ENCODE measurements around the gene HSF2.
"Not testable (repeated sequence)": the region's sequence is repeated elsewhere in the genome, so short reads cannot be mapped to it uniquely, and the experiment has no call there.

Gene HSF2

DNA sequence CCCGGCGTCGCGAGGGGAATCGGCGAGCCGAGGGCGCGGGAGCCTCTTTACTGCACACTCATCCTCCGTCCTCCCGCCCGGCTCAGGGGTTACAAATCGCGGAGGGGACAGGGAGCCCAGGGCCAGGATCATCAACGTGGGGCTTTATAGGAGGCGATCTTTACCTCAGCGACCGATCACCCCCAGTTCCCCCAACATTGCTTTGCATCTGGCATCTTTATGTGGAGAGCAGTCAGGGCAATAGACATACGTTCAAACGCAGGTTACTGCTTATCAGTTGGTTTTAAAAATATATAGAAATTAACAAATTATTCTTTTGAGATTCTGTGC is 634 bp downstream of the HSF2 start:
- no peak for DNase-seq

DNA sequence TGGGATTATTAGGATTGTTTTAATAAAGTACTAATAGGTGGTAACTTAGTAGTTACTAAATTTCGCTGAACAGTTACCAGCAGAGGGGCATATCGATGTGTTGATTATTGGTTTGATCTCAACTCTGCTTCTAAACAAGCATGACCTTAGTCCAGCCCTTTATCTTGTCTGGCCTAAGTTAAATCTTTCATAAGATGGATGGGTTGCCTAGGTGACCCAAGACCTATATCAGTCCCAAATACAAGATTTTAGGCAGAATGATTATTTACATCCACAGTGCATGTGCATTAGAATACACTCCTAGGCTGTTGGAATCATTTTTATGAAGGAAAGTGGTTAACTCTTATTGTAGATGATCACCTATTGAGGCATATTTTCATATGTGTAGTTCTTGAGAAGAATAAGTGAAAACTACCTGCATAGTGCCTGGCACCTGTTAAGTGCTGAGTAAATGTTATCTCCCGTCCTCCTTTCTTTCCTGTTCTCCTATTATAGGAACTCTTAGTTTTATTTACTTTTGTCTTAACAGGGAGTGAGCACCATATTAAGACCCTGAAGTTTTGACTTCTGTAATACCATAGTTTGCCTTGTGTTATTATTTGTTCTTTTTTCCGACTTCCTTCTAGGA is 1.1 kb downstream of the HSF2 start:
- no peak for DNase-seq

DNA sequence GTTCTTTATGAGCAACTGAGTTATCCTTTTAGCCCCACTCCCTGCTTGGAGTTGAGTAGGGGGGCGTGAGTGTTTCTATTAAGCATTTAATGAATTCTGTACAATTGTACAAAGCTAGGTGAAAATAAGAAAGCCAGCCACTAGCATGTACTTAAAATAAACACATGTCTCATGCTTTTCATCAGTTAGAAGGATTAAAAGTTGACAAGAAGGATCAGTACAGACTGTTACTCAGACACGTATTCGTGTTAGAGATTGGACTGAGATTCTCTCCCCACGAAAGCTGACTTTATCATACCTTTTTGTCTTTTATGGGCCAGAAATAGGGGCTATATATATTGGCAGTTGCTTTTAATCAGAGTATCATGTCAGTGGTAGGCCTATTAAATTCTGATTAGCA is 1.7 kb downstream of the HSF2 start:
- no peak for DNase-seq

DNA sequence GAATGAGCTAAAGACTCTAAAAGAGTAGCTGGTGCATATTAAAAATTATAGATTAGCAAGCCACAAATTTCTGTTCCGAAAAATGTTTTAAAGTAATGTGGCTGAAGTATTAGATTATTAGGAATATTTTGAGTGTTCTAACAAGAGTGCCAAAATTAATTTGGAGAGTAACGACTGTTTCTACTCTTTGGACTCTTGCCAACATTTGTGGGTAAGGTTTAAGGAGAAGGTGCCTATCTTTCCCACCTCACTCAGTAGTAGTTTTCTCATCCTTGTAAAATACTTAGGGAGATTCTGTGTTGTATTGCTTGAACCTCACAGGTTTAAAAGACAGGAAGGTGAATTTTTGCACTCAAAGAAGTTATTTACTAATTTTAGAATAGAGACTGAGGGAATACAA is 5.0 kb downstream of the HSF2 start:
- no peak for DNase-seq

DNA sequence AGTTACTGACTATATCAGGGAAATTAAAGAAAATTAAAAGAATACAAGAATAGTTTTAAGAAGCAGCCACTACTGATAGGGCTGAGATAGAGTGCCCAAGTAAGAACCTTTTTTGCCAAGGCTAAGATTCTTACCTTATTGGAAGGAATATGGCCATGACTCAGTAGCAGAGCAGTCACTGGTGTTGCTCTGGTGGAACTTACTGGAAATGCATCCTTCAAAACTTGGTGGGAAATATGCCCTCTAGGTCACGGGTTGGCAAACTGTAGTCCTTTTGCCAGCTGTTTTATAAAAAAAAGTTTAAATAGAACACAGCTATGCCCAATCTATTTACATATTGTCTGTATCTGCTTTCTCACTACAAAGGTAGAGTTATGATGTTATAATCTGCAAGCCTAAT is 6.0 kb downstream of the HSF2 start:
- no peak for DNase-seq

DNA sequence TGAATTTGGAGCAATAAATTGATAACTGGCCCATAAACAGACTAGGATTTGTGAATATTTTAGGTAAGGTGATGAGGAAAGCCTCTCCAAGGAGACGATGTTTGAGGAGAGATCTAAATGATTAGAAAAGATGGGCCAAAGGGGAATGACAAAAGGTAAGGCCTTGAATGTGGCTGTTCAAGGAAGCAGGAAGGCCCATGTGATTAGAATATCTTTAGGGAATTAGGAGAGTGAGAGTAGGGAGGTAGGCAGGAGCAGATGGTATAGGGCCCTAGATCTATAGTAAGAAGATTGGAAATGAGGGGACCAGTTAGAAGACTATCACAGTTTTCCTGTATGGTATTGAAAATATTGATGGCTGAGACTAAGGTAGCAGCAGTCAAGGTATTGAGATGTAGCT is 6.7 kb downstream of the HSF2 start:
- DNase-seq: no peak

DNA sequence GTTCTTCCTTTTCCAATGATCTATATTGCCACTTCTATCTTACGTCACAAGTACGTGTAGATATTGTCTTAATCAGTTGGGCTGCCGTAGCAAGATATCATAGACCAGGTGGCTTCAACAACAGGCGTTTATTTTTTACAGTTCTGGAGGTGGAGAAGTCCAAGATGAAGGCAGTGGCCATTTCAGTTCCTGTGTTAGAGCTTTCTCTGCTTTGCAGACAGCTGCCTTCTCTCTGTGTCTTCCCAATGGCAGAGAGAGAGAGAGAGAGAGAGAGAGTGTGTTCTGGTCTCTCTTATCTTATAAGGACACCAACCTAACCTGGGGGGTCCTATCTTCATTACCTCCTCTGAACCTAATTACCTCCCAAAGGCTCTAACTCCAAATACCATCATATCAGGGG is 8.3 kb downstream of the HSF2 start:
- DNase-seq: no peak

DNA sequence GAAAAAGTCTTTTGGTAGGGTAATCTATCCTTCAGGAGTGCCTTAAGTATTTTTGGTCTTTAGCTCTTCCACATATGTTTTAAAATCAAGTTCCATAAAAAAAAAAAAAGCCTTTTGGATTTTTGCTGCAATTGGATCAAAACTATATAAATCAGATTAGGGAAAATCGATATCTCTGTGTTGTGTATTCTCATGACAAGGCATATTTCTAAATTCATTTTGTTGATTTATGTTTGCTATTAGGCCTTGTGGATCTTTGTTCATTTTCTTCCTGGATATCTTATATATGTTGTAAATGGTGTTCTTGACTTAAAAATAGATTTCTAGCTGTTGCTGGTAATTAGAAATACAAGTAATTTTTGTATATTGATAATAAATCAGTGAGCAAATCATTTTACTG is 8.8 kb downstream of the HSF2 start:
- DNase-seq: no peak

DNA sequence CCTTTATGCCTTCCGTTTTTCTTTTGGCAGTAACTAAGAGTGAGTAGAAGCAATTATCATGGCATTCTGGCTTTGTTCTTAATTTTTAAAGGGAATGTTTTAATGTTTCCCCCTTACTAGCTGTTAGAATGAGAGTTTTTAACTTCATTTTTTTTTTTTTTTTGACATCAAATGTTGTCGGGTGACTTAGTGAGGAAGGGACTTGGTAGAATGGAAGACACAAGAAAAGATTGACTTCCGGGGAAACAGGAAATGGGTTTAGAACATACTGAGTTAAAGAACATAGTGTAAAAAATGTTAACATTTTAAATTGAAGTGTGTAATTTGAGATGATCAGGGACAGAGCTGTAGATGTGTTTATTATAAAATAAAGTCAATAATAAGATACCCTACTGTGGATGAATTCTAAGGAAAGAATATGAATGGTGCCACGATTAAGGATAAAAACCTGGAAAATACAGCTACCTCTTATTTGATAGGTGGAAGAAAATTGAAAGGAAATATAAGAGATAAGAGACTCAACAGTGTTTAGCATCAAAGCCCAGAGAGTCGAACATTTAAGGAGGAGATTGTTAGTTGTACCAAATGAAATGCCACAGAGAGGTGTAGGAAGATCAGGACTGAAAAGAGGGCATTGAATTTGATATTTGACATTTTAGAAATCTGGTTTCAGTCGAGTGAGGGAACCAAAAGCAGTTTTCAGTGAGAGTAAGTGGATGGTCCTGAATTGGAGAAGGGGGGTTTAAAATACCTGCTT is 9.4 kb downstream of the HSF2 start:
- no peak for DNase-seq

DNA sequence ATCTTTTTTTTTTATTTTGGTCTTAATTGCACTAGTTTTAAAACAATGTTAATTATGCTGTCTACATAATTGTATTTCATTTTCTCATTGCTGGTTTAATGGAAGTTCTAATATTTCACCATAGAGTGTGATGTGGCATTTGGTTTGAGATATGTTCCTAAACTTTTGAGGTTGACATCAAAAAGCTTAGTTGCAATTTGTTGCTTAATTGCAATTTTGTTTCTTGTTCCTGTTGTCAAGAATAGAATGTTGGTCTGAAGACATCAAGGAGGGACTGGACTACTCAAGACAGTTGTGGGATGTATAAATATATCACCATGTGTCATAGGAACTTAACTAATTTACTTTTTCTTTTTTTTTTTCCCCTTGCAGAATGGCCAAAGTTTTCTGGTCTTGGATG is 12.5 kb downstream of the HSF2 start:
- no peak for DNase-seq

DNA sequence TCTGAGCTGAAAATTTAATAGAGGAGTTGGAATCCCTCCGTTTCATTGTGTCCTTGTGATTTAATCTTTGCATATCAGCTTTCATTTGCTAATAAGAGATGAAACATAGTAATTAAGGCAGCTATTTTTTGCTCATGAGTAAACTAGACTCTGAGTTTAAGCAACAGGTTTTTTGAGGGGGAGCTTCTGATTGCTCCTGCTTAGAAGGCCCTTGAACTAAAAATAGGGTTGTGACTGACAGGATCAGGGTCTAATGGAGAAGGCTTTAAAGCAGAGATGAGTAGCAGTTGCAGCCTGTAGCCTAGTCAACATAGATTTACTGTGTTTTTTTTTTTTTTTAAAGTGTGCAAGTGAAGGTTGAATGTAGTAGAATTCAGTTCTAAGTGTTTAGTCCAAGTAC is 17.4 kb downstream of the HSF2 start:
- no peak for DNase-seq

DNA sequence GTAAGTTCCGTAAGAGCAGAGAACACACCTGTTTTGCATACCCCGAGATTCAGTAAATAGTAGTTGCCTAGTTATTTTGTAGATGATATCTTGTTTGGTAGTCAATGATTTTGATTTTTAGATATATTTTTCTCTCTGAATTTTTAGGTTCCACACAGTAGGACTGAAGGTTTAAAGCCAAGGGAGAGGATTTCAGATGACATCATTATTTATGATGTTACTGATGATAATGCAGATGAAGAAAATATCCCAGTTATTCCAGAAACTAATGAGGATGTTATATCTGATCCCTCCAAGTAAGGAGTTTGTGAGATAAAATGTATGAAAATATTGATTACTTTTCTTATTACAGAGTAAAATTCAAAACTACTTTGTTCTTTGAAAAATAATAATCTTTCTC is 22.6 kb downstream of the HSF2 start:
- DNase-seq: no peak

DNA sequence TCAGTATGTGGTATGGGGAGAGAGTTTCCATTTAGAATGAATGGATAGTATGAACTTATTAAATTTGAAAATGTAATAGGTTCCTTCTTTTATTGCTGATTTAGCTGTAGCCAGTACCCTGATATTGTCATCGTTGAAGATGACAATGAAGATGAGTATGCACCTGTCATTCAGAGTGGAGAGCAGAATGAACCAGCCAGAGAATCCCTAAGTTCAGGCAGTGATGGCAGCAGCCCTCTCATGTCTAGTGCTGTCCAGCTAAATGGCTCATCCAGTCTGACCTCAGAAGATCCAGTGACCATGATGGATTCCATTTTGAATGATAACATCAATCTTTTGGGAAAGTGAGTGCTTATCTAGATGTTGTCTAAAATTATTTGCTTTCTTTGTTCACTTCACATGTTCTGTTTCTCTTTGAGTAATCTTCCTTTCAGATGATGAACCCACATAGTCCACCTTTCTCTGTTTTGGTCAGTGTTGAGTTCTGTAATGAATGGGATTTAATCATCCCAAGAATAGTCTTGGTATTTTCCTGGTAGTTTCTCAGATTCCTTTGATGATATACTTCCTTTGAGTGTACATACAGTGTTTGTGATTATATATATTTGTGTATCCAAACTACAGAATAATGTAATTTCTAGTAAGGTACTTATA is 23.3 kb downstream of the HSF2 start:
- DNase-seq: no peak

DNA sequence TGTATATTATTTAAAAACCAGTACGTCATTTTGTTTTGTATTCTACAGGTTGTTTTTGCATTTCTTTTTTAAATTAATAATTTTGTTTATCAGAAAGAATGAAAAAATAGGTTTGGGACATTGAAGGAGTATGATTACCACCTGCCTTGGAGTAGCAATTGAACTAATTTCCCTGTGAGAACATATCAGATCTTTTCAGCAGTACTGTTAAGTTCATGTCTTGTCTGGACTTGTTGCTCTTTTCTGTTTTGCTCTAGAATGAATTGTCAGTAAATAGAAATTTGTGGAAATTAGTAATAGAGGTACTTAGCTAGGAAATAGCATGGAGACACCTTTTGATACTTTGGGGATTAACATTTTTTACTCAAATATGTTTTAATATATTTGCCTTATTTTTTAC is 24.3 kb downstream of the HSF2 start:
- DNase-seq: no peak

DNA sequence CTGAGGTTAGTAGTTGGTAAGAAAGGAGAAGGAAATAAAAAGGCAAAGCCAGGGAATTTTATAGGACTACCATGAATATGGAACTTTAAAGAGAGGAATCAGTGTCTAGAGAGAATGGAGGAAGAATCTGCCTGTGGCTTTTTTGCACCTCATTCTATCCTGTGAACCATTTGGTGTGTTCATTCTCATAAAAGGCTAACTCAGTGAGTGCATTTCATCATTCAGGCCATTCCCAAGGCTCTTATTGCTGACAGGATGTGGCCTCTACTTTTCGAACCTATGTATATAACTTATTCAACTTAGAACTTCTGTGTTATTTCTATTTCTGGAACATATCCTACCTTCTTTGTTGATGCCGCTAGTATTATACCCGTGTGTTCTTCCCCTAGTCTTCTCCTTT is 27.1 kb downstream of the HSF2 start:
- no peak for DNase-seq

DNA sequence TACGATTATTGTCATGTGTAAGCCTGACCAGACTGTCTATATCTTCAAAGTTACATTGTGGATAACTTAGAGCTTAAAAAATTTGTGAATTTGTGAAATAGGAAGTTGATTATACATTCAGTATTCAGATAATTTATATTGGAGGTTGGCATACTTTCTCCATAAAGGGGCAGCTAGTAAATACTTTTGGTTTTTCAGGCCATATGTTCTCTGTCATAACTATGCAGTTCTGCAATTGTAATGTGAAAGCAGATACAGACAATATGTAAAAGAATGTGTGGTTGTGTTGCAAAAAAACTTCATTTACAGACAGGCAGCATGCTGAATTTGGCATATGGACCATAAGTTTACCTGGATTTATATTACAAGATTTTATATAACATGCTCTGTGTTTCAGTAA is 29.3 kb downstream of the HSF2 start:
- no peak for DNase-seq

DNA sequence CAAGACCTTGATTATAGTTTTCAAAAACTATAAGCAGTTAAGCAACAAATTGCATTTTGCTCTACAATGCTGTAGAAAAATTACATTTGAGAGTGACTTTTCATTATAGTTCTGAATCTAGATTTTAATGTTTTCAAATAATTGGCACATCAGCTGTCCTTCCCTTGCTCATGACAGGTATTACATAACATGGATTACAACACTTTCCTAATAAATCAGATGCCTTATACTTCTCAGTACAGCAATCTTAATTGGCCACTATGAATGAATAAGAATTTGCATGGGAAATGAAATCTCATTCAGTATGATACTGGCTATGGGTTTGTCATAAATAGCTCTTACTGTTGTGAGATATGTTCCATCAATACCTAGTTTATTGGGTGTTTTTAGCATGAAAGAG is 29.9 kb downstream of the HSF2 start:
- no peak for DNase-seq

DNA sequence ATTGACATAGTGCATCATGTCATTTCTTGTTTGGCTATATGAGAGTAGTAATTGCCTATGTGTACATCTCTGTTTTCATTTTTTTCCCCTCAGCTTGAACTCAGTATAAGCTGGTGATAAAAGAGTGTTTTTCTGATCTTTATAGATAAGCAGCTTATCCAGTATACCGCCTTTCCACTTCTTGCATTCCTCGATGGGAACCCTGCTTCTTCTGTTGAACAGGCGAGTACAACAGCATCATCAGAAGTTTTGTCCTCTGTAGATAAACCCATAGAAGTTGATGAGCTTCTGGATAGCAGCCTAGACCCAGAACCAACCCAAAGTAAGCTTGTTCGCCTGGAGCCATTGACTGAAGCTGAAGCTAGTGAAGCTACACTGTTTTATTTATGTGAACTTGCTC is 32.3 kb downstream of the HSF2 start:
- DNase-seq: no peak

DNA sequence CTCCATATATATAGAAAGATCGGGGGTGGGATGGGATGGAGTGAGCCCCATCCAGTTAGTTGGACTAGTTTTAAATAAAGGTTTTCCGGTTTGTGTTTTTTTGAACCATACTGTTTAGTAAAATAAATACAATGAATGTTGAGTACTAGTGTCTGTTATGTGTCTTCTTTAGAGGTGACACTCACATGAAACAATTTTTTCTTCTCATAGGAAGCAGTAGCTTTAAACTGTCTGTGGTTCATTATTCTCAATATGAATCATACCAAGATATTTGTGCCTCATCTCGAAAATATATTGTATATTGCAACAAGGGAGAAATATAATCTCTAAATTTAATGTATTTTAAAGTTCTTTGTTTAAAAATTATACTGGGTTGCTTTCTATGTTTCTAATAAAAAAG is 33.4 kb downstream of the HSF2 start:
- no peak for DNase-seq

DNA sequence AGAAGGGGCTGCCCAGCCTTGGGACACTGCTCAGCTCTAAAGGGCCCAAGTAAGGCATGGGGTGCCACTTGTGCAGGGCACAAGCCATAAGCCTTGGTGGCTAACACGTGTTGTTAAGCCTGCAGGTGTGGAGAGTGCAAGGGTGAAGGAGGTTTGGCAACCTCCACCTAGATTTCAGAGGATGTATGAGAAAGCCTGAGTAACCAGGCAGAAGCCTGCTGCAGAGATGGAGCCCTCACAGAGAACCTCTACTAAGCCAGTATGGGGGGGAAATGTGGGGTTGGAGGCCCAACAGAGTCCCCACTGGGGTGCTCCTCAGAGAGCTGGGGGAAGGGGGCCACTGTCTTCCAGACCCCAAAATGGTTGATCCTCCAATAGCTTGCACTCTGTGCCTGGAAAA is 39.5 kb downstream of the HSF2 start:
- DNase-seq: no peak

DNA sequence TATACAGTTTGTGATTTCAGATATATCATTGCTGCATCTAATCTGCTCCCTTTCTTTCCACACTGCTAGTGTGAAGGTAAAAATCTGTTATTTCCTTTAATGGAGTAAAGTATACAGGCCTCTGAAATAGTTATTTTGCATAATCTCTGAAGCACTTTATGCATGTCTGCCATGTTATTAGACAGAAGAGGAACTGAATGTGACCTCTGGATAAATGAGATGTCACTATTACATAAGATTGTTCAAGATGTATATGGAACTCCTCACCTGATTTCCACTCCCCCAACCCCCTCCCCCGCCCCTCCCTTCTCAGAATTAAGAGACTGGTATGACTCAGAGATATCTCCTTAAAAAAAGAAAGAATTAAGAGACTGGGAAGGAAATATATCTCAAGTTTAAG is 45.8 kb downstream of the HSF2 start:
- no peak for DNase-seq

DNA sequence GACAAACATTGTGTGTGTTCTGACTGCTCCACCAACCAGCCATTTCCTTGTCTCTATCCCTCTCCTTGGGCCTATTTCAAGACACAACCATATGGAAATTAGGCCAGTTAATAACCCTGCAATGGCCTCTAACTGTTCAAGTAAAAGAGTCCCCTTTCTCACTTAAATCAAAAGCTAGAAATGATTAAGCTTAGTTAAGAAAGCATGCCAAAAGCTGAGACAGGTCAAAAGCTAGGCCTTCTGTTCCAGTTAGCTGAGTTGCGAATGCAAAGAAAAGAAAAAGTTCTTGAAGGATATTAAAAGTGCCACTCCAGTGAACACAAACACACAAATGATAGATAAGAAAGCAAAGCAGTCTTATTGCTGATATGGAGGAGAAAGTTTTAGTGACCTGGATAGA is 49.6 kb downstream of the HSF2 start:
- no peak for DNase-seq

DNA sequence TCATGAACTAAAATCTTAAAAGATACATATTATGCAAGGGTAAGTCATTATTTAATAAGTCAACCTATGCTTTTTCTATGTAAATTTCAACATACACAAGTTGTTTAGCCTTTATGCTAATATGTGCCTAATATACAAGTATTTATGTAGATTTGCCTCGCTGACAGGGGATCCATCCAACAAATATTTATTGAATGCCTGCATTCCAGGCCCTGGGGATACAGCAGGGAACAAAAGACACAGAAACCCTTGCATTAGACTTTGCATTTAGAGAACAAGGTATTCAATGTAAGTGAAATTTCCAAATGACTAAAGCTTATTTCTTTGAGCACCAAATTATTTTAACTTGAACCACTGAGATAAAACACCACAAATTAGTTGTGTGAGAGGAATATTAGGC is 53.1 kb downstream of the HSF2 start:
- no peak for DNase-seq

DNA sequence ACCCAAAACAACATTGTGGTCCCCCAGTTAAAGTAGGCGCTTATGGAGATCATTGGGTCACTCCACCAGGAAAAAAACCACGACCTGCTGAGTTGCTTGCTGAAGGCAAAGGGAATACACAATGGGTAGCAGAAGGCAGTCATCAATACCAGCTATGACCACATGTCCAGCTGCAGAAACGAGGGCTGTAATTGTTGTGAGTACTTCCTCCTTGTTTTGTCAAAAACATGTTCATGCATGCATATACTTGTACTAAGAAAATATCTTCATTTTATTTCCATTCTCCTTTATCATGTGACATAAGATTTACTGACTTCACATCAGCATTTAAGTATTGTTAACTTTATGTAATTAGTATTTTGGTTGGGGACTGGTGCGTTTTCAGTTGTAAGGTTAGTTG is 55.2 kb downstream of the HSF2 start:
- DNase-seq: no peak

DNA sequence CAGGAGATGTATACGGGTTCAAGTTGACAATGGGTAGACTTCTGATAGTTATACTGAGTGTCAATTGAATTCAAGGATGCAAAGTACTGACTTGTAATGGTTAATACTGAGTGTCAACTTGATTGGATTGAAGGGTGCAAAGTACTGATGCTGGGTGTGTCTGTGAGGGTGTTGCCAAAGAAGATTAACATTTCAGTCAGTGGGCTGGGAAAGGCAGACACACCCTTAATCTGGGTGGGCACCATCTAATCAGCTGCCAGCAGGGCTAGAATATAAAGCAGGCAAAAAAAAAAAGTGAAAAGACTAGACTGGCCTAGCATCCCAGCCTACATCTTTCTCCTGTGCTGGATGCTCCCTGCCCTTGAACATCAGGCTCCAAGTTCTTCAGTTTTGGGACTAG is 55.7 kb downstream of the HSF2 start:
- not testable (repeated sequence) for DNase-seq
